SU-DHL-6 (cell line): ENCODE data around the gene ADGRG1.

Experiments used
- H2AFZ ChIP-seq: fragments of 200-600 bp; sonication (generic); 2 replicates; pipeline ENCODE4 v1.6.1; 2014; ENCODE audit warnings: low read depth, mild to moderate bottlenecking, moderate library complexity, mixed read lengths, antibody characterized with exemption, low read length; ENCODE audit not compliant: severe bottlenecking
- H3F3A ChIP-seq: fragments of 200-600 bp; shearing (Covaris generic); 2 replicates; pipeline ENCODE4 v1.6.0; 2016; ENCODE audit warnings: antibody characterized with exemption, mild to moderate bottlenecking; ENCODE audit not compliant: insufficient read depth
- H3K27ac ChIP-seq: fragments of 200-600 bp; sonication (generic); 2 replicates; pipeline ENCODE4 v1.5.1; 2016; ENCODE audit warnings: low read depth, mild to moderate bottlenecking, low read length, moderate library complexity, mixed read lengths
- H3K27me3 ChIP-seq: fragments of 200-600 bp; sonication (generic), shearing (Covaris generic); 2 replicates; pipeline ENCODE4 v1.6.0; 2014; ENCODE audit warnings: mild to moderate bottlenecking, low read length
- H3K36me3 ChIP-seq: fragments of 200-600 bp; sonication (generic); 2 replicates; pipeline ENCODE4 v1.6.1; 2014; ENCODE audit warnings: mild to moderate bottlenecking, low read length, mixed read lengths
- H3K4me2 ChIP-seq: fragments of 300-600, 200-600 bp; shearing (Covaris generic), sonication (generic); 2 replicates; pipeline ENCODE4 v1.6.0; 2014; ENCODE audit warnings: low read length, low read depth, mild to moderate bottlenecking; ENCODE audit not compliant: poor library complexity, severe bottlenecking
- H3K4me3 ChIP-seq: fragments of 200-600 bp; sonication (generic); 2 replicates; pipeline ENCODE4 v1.5.1; 2014; ENCODE audit warnings: antibody characterized with exemption, low read length, mild to moderate bottlenecking, mixed read lengths; ENCODE audit not compliant: insufficient read depth, poor library complexity, severe bottlenecking
- H3K79me2 ChIP-seq: fragments of 200-600 bp; sonication (generic); 2 replicates; pipeline ENCODE4 v1.6.1; 2014; ENCODE audit warnings: mild to moderate bottlenecking, low read length, moderate library complexity; ENCODE audit not compliant: insufficient read depth
- H3K9ac ChIP-seq: fragments of 200-600 bp; sonication (generic); 2 replicates; pipeline ENCODE4 v1.7.0; 2014; ENCODE audit warnings: mild to moderate bottlenecking, low read length
- H3K9me2 ChIP-seq: fragments of 200-600 bp; sonication (generic); replicated peaks from 2 replicates; pipeline ENCODE4 v1.6.1; 2014; ENCODE audit warnings: low read length; ENCODE audit not compliant: insufficient read depth
- H3K9me3 ChIP-seq: fragments of 200-600 bp; sonication (generic); 2 replicates; pipeline ENCODE4 v1.6.1; 2014; ENCODE audit warnings: low read length, mixed read lengths; ENCODE audit not compliant: insufficient read depth
- H4K20me1 ChIP-seq: fragments of 200-600 bp; sonication (generic); 2 replicates; pipeline ENCODE4 v1.6.1; 2014; ENCODE audit warnings: low read depth, mild to moderate bottlenecking, antibody characterized with exemption, low read length, moderate library complexity, mixed read lengths
- EZH2phosphoT487 ChIP-seq: fragments of 200-600 bp; sonication (generic), shearing (Covaris generic); conservative IDR thresholded peaks from 2 replicates; pipeline ENCODE4 v1.6.1; 2018; ENCODE audit warnings: mild to moderate bottlenecking, antibody characterized with exemption, low read length, moderate library complexity, mixed read lengths
- TF ChIP-seq, protein P1 (sequence below): fragments of 200-600 bp; sonication (generic); IDR thresholded peaks from one replicate; pipeline ENCODE4 v1.5.1; 2017; ENCODE audit warnings: antibody characterized with exemption, mild to moderate bottlenecking, low read length, moderate library complexity; ENCODE audit not compliant: insufficient read depth, poor library complexity, severe bottlenecking

The ADGRG1 gene

DNA sequence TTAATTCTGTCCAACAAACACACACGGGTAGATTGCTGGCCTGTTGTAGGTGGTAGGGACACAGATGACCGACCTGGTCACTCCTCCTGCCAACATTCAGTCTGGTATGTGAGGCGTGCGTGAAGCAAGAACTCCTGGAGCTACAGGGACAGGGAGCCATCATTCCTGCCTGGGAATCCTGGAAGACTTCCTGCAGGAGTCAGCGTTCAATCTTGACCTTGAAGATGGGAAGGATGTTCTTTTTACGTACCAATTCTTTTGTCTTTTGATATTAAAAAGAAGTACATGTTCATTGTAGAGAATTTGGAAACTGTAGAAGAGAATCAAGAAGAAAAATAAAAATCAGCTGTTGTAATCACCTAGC lies 36.2 kb downstream of the ADGRG1 start:
- H3F3A ChIP-seq: no peaks in the 10 kb centered on the region
- TF ChIP-seq, protein P1, sequence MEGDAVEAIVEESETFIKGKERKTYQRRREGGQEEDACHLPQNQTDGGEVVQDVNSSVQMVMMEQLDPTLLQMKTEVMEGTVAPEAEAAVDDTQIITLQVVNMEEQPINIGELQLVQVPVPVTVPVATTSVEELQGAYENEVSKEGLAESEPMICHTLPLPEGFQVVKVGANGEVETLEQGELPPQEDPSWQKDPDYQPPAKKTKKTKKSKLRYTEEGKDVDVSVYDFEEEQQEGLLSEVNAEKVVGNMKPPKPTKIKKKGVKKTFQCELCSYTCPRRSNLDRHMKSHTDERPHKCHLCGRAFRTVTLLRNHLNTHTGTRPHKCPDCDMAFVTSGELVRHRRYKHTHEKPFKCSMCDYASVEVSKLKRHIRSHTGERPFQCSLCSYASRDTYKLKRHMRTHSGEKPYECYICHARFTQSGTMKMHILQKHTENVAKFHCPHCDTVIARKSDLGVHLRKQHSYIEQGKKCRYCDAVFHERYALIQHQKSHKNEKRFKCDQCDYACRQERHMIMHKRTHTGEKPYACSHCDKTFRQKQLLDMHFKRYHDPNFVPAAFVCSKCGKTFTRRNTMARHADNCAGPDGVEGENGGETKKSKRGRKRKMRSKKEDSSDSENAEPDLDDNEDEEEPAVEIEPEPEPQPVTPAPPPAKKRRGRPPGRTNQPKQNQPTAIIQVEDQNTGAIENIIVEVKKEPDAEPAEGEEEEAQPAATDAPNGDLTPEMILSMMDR: no peak
- no peak for TF ChIP-seq EZH2phosphoT487
- H2AFZ ChIP-seq: no peak overlapping the region
- H4K20me1 ChIP-seq: no peaks in the 10 kb centered on the region
- H3K4me3 ChIP-seq: no peak overlapping the region
- no peak overlapping the region for H3K4me2 ChIP-seq
- H3K9me2 ChIP-seq: no peaks in the 10 kb centered on the region
- no peaks in the 10 kb centered on the region for H3K9me3 ChIP-seq
- H3K27ac ChIP-seq: no peak overlapping the region
- no peak overlapping the region for H3K9ac ChIP-seq
- H3K27me3 ChIP-seq: no peaks in the 10 kb centered on the region
- no peaks in the 10 kb centered on the region for H3K36me3 ChIP-seq
- no peaks in the 10 kb centered on the region for H3K79me2 ChIP-seq

DNA sequence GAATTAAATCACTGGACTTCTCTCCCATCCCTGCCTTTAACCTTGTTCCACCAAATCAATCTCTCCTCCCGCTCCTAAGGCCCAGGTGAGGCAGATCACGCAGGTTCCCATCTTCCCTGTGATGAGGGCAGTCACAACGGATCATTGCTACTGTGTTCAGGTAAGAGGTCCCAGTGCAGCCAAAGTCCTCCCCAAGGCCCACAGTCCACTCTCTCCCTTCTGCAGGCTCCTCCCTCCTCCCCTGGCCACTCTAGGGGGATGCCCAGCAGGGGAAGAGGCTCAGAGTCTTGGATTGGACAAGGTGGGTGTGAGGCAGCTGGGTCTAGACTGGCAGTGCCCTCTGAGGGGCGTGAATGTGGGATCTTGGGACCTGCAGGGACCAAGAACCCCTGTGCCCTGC lies 37.1 kb downstream of the ADGRG1 start:
- Histone ChIP-seq H3K27me3 (no peaks in the 10 kb centered on the region), H3K4me3 (no peak overlapping the region), H3K27ac (no peak overlapping the region), H3K36me3 (no peaks in the 10 kb centered on the region), H3K9ac (no peak overlapping the region), H3K9me2 (no peaks in the 10 kb centered on the region), H3K79me2 (no peaks in the 10 kb centered on the region), H2AFZ (no peak overlapping the region), H4K20me1 (no peaks in the 10 kb centered on the region), H3F3A (no peaks in the 10 kb centered on the region), H3K4me2 (no peak overlapping the region), H3K9me3 (no peaks in the 10 kb centered on the region)
- TF ChIP-seq, protein P1: no peak
- TF ChIP-seq EZH2phosphoT487: no peak

DNA sequence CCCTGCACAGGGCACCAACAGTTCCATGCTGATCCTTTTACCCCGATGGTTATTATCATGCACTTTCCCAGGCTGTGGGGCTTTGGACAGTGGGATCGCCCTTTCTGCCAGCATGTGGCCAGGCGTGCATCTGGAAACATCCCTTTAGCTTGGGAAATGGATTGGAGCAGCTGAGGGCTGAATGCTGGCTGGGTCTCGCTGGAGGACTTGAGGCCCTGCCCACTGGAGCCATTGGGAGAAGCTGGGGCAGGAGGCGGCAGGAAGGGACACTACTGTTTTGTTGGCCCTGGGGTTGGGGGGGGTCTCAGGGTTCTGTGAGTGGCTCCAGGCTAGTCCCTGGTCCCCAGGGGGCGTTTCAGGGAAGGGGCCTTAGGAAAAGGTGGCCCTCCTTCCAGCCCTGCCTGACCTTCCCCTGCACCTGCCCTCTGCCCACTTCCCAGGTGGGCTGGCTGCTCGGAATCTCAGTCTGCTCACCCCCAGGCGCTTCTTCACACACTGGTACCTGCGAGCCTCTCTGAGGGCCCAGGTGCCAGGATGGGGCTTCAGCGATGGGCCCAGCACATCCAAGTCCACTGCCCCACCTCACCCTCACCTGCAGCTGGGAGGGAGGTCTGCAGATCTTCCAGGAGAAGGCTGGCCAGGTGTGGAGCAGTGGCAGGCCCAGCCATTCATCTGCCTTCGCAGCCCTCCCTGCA lies 38.1 kb downstream of the ADGRG1 start:
- Histone ChIP-seq H3K27ac (no peak overlapping the region), H4K20me1 (no peaks in the 10 kb centered on the region), H3K9me3 (no peaks in the 10 kb centered on the region), H3K4me3 (no peak overlapping the region), H3K9me2 (no peaks in the 10 kb centered on the region), H3K79me2 (no peaks in the 10 kb centered on the region), H3K9ac (no peak overlapping the region), H3K36me3 (no peaks in the 10 kb centered on the region), H3K27me3 (no peaks in the 10 kb centered on the region), H3F3A (no peaks in the 10 kb centered on the region), H3K4me2 (no peak overlapping the region), H2AFZ (no peak overlapping the region)
- no peak for TF ChIP-seq EZH2phosphoT487
- TF ChIP-seq, protein P1: no peak
